ENCODE data around the gene MAML3.

The MAML3 gene

DNA sequence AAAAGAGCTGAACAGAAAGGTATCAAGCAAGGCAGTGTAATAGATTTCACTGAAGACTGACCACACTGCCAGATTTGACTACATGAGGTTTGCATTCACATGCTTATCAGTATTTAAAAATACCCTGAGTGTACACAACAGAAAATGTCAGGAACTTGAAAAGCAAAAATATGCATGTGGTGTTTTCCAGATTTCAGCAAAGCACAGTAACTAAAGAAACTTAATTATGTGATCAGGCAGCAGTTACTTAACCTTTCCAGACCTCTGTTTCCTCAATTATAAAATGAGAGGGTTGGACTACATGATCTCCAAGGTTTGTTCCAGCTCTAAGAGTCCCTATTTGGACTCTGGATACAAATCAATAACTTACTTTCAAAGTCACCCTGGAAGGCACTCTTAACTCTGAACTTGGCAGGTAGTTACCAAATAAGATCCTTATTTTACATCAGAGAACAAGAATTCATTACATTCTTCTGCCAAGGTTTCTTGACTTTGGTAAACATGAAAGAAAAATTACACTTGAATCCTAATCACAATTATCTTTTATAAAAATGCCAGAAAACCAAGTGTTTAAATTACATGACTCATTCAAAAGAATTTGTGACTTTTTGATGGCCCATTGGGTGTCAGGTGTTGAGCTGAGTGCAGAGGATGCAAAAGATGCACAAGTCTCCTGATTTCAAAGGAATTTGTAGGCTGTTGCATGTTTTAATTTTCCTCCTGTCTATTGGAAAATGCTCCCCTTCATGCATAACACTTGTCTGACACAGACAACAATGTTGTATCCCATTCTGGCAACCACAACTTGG lies 246.8 kb downstream of the MAML3 start:
- TF ChIP-seq, protein P1, sequence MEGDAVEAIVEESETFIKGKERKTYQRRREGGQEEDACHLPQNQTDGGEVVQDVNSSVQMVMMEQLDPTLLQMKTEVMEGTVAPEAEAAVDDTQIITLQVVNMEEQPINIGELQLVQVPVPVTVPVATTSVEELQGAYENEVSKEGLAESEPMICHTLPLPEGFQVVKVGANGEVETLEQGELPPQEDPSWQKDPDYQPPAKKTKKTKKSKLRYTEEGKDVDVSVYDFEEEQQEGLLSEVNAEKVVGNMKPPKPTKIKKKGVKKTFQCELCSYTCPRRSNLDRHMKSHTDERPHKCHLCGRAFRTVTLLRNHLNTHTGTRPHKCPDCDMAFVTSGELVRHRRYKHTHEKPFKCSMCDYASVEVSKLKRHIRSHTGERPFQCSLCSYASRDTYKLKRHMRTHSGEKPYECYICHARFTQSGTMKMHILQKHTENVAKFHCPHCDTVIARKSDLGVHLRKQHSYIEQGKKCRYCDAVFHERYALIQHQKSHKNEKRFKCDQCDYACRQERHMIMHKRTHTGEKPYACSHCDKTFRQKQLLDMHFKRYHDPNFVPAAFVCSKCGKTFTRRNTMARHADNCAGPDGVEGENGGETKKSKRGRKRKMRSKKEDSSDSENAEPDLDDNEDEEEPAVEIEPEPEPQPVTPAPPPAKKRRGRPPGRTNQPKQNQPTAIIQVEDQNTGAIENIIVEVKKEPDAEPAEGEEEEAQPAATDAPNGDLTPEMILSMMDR (conservative IDR thresholded peaks at IDR 0.05), result no peak
- peak overlapping the region; percentile 98 for H3K27ac ChIP-seq

DNA sequence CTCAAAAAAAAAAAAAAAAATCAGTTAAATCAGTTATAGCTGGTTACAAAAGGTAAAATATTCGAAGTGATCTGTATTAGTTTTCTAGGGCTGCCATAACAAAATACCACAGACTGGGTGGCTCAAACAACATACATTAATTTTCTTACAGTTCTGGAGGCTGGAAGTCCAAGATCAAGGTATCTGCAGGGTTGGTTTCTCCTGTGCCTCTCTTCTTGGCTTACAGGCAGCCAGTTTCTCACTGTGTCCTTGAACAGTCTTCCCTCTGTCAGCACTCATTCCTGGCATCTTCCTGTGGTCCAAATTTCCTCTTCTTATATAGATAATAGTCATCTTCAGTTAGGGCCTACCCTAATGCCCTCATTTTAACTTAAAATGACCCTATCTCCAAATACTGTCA lies 248.5 kb downstream of the MAML3 start:
- peak overlapping the region; percentile 98 for H3K27ac ChIP-seq
- TF ChIP-seq, protein P1 (conservative IDR thresholded peaks at IDR 0.05), result no peak

DNA sequence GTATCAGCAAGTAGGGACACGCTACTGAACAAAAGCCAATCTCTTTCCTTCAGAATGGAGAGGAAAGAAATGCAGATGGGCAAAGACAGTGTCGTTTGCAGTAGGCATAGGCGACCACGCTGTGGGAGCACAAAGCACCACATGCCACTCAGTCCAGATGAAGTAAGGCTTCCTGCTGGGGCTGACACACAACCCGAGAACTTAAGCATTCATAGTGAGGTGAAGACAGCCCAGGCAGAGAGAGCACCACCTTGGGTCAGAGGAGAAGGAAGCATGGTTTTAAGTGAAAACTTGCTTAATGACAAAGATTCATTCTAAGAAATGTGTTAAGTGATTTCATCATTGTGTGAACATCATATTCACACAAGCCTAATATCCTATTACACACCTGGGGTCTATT lies 249.6 kb downstream of the MAML3 start:
- peak overlapping the region; percentile 98 for H3K27ac ChIP-seq

DNA sequence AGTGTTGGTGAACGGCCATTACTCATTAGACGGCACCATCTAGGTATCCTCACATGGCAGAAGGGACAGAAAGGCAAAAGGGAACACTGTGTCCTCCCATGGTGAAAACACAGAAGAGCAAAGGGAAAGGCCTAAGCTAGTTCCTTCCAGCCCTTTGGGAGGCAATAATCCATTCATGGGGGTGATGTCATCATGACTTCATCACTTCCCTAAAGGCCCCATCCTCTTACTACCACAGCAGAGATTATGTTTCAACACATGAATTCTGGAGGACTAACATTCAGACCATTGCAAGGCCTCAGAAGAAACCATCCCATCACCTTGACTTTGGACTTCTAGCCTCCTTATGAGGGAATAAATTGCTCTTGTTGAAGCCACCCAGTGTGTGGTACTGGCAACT lies 250.1 kb downstream of the MAML3 start:
- TF ChIP-seq, protein P1 (conservative IDR thresholded peaks at IDR 0.05), result no peak
- peak overlapping the region; percentile 98 for H3K27ac ChIP-seq

More for the DNA sequence above, 249.6 kb downstream of the MAML3 start:
- TF ChIP-seq, protein P1 (conservative IDR thresholded peaks at IDR 0.05), result no peak

GRCh38 chr4:139902321-139903320 lies 251.4 kb downstream of the MAML3 start:
- peak overlapping the region; percentile 98 for H3K27ac ChIP-seq
- TF ChIP-seq, protein P1 (conservative IDR thresholded peaks at IDR 0.05), result no peak

DNA sequence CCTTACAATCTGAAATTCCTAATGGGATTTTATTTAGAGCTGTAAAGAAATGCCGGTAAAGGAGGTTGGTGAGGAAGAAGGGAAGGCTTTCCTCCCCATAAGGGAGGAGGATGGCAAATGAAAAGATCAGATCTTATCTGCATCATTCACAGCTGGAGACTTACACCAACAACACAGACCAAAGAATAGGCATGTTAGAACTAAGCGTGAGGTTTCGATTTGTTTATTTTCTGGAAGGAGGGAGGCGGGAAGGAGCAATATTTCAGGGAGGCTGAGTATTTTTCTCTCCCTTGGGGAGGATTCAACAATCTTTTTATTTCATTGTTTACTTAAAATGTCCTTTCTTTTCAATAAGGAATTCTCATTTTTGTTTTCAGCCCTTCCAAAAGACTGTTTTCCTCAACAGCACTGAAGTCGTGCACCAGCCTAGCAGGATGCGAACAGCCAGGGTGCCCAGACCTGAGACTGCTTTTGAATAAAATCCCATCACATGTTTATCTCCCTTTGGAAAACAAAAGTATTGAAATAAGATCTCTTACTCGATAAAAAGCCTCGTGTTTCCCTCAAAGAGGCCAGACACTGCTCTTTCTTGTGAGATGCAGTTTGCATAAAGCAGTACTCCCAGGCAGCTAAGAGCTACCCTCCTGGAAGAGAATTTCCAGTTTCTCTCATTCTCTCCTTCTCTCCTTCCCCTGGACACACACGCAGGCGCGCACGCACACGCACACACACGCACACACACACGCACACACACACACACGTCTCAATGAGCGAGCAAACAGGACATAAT lies 252.3 kb downstream of the MAML3 start:
- TF ChIP-seq, protein P1 (conservative IDR thresholded peaks at IDR 0.05), result no peak
- H3K27ac ChIP-seq, result peak overlapping the region; percentile 98

All from VCaP (cell line).